Neural progenitor cell (in vitro differentiated cells): ENCODE measurements around the gene TBC1D14. TPM values are rescaled to one million over a fixed set of nuclear protein-coding genes. Genes with fewer than 3 reads are reported as not detected.

Source experiments
- DNase-seq: peaks from one replicate; pipeline ENCODE4 v3.0.0-alpha.2; 2016; ENCODE audit warnings: low spot score
- H2AFZ ChIP-seq: fragments of 200-600 bp; sonication (generic); replicated peaks from 2 replicates; pipeline ENCODE4 v1.6.1; 2016; ENCODE audit warnings: antibody characterized with exemption
- H3F3A ChIP-seq: fragments of 200-600 bp; sonication (generic); 2 replicates; pipeline ENCODE4 v1.6.1; 2016; ENCODE audit warnings: antibody characterized with exemption, low read depth
- H3K27ac ChIP-seq: fragments of 200-600 bp; sonication (generic); 2 replicates; pipeline ENCODE4 v1.5.1; 2016; ENCODE audit warnings: mild to moderate bottlenecking
- H3K27me3 ChIP-seq: fragments of 200-600 bp; sonication (generic); 2 replicates; pipeline ENCODE4 v1.6.1; 2016; ENCODE audit warnings: mild to moderate bottlenecking, moderate library complexity
- H3K36me3 ChIP-seq: fragments of 200-600 bp; sonication (generic); 2 replicates; pipeline ENCODE4 v1.5.1; 2016
- H3K4me1 ChIP-seq: fragments of 200-600 bp; sonication (generic); 2 replicates; pipeline ENCODE4 v1.6.1; 2016; ENCODE audit warnings: mixed run types
- H3K4me2 ChIP-seq: fragments of 200-600 bp; sonication (generic); 2 replicates; pipeline ENCODE4 v1.6.1; 2016
- H3K4me3 ChIP-seq: fragments of 200-600 bp; sonication (generic); 2 replicates; pipeline ENCODE4 v1.5.1; 2016
- H3K79me2 ChIP-seq: fragments of 200-600 bp; sonication (generic); 2 replicates; pipeline ENCODE4 v1.6.1; 2016; ENCODE audit warnings: low read depth
- H3K9ac ChIP-seq: fragments of 200-600 bp; sonication (generic); 2 replicates; pipeline ENCODE4 v1.6.1; 2016
- H3K9me3 ChIP-seq: fragments of 200-600 bp; sonication (generic); 2 replicates; pipeline ENCODE4 v1.5.1; 2016; ENCODE audit warnings: low read depth
- H4K20me1 ChIP-seq: fragments of 200-600 bp; sonication (generic); 2 replicates; pipeline ENCODE4 v1.6.1; 2016; ENCODE audit warnings: low read depth
- H3K27ac Mint-ChIP-seq: 3 replicates; pipeline ENCODE4 v1.8.0; 2021; ENCODE audit warnings: mixed read lengths
- H3K27me3 Mint-ChIP-seq: 2 replicates; pipeline ENCODE4 v1.8.0; 2022; ENCODE audit warnings: low read depth, mild to moderate bottlenecking, inconsistent platforms, moderate library complexity, mixed read lengths; ENCODE audit not compliant: insufficient read depth
- H3K36me3 Mint-ChIP-seq: 3 replicates; pipeline ENCODE4 v1.8.0; 2021; ENCODE audit warnings: mixed read lengths
- H3K4me1 Mint-ChIP-seq: 3 replicates; pipeline ENCODE4 v1.8.0; 2021; ENCODE audit warnings: mixed read lengths
- H3K4me3 Mint-ChIP-seq: 3 replicates; pipeline ENCODE4 v1.8.0; 2021; ENCODE audit warnings: mild to moderate bottlenecking, moderate library complexity, mixed read lengths
- H3K9me3 Mint-ChIP-seq: 3 replicates; pipeline ENCODE4 v1.8.0; 2020; ENCODE audit warnings: mixed read lengths
- EZH2 ChIP-seq: fragments of 200-600 bp; sonication (generic); IDR thresholded peaks from 2 replicates; pipeline ENCODE4 v1.6.1; 2017; ENCODE audit warnings: antibody characterized with exemption, mild to moderate bottlenecking, moderate library complexity
- EZH2phosphoT487 ChIP-seq: fragments of 200-600 bp; sonication (generic); IDR thresholded peaks from 2 replicates; pipeline ENCODE4 v1.6.1; 2017; ENCODE audit warnings: antibody characterized with exemption
- total RNA-seq: library from RNA; depleted of rRNA; stranded (reverse); fragments of >200 nt; gene quantifications from 2 replicates; pipeline ENCODE4 v1.2.3, GENCODE V29; 2015; ENCODE audit warnings: low replicate concordance
- TF ChIP-seq, protein P1 (sequence below): fragments of 200-600 bp; sonication (generic); IDR thresholded peaks from 2 replicates; pipeline ENCODE4 v1.5.1; 2017; ENCODE audit warnings: antibody characterized with exemption, mild to moderate bottlenecking

The TBC1D14 gene
- total RNA-seq, 1 donor from 2014 or later: 47.9 TPM

- H2AFZ ChIP-seq: no peak overlapping the region
- Mint-ChIP-seq H3K27me3 (peaks cover 3% of the 10 kb centered on the region), H3K27ac (no peak overlapping the region), H3K4me3 (no peak overlapping the region), H3K36me3 (peaks cover 30% of the 10 kb centered on the region), H3K9me3 (no peaks in the 10 kb centered on the region), H3K4me1 (peaks cover 2% of the 10 kb centered on the region)
- H4K20me1 ChIP-seq: peaks cover 12% of the 10 kb centered on the region
- no peak overlapping the region for H3K27ac ChIP-seq
- TF ChIP-seq EZH2phosphoT487 (no peak), EZH2 (no peak)
- TF ChIP-seq, protein P1, sequence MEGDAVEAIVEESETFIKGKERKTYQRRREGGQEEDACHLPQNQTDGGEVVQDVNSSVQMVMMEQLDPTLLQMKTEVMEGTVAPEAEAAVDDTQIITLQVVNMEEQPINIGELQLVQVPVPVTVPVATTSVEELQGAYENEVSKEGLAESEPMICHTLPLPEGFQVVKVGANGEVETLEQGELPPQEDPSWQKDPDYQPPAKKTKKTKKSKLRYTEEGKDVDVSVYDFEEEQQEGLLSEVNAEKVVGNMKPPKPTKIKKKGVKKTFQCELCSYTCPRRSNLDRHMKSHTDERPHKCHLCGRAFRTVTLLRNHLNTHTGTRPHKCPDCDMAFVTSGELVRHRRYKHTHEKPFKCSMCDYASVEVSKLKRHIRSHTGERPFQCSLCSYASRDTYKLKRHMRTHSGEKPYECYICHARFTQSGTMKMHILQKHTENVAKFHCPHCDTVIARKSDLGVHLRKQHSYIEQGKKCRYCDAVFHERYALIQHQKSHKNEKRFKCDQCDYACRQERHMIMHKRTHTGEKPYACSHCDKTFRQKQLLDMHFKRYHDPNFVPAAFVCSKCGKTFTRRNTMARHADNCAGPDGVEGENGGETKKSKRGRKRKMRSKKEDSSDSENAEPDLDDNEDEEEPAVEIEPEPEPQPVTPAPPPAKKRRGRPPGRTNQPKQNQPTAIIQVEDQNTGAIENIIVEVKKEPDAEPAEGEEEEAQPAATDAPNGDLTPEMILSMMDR: no peak
- H3K27me3 ChIP-seq: no peaks in the 10 kb centered on the region
- H3K36me3 ChIP-seq: peaks cover 6% of the 10 kb centered on the region
- H3K79me2 ChIP-seq: peaks cover 21% of the 10 kb centered on the region
- no peaks in the 10 kb centered on the region for H3F3A ChIP-seq
- DNase-seq: no peak
- no peaks in the 10 kb centered on the region for H3K9me3 ChIP-seq
- H3K9ac ChIP-seq: no peak overlapping the region
- H3K4me2 ChIP-seq: no peak overlapping the region
- H3K4me3 ChIP-seq: no peak overlapping the region
- H3K4me1 ChIP-seq: no peaks in the 10 kb centered on the region
Observed at GRCh38 chr4:7060346-7061150, 150.9 kb downstream of the TBC1D14 start.

- no peaks in the 10 kb centered on the region for H3K9me3 ChIP-seq
- peaks cover 33% of the 10 kb centered on the region for H3K79me2 ChIP-seq
- peaks cover 6% of the 10 kb centered on the region for H3K36me3 ChIP-seq
- peaks cover 4% of the 10 kb centered on the region for H3K4me1 ChIP-seq
- peaks cover 22% of the 10 kb centered on the region for H4K20me1 ChIP-seq
- H3K4me3 ChIP-seq: no peak overlapping the region
- Mint-ChIP-seq H3K27me3 (peaks cover 2% of the 10 kb centered on the region), H3K4me3 (no peak overlapping the region), H3K36me3 (peaks cover 26% of the 10 kb centered on the region), H3K27ac (no peak overlapping the region), H3K9me3 (no peaks in the 10 kb centered on the region), H3K4me1 (peaks cover 8% of the 10 kb centered on the region)
- no peak overlapping the region for H2AFZ ChIP-seq
- H3F3A ChIP-seq: no peaks in the 10 kb centered on the region
- H3K4me2 ChIP-seq: no peak overlapping the region
- no peak for DNase-seq
- H3K27me3 ChIP-seq: no peaks in the 10 kb centered on the region
- no peak overlapping the region for H3K27ac ChIP-seq
- no peak overlapping the region for H3K9ac ChIP-seq
- TF ChIP-seq, protein P1: no peak
- TF ChIP-seq EZH2: no peak
- no peak for TF ChIP-seq EZH2phosphoT487
Observed at GRCh38 chr4:7061815-7062214, 152.2 kb downstream of the TBC1D14 start.

DNA sequence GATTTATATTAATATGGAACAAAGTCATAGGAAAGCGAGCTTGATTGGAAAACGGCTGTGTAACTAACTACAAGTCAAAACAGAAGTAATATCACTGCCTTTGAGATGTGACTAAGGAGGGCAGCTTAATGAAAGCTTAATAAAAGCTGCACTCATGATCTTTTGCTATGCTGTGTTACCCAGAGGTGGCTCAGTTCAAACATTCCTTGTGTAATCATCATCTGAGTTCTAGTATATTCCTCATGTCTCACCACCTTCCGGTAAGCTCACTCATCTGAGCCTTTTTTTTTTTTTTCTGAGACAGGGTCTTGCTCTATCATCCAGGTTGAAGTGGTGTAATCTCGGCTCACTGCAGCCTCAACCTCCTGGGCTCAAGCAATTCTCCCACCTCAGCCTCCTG is 153.2 kb downstream of the TBC1D14 start:
- no peak overlapping the region for H3K9ac ChIP-seq
- H4K20me1 ChIP-seq: peaks cover 28% of the 10 kb centered on the region
- H3K4me3 ChIP-seq: no peak overlapping the region
- peaks cover 2% of the 10 kb centered on the region for H3K27me3 Mint-ChIP-seq
- no peak overlapping the region for H3K27ac ChIP-seq
- H2AFZ ChIP-seq: no peak overlapping the region
- H3K9me3 Mint-ChIP-seq: no peaks in the 10 kb centered on the region
- H3K4me1 Mint-ChIP-seq: peaks cover 13% of the 10 kb centered on the region
- peaks cover 6% of the 10 kb centered on the region for H3K36me3 ChIP-seq
- H3K9me3 ChIP-seq: no peaks in the 10 kb centered on the region
- H3K4me3 Mint-ChIP-seq: no peak overlapping the region
- DNase-seq: no peak
- H3K27me3 ChIP-seq: no peaks in the 10 kb centered on the region
- peaks cover 10% of the 10 kb centered on the region for H3K4me1 ChIP-seq
- TF ChIP-seq, protein P1: no peak
- no peak for TF ChIP-seq EZH2
- TF ChIP-seq EZH2phosphoT487: no peak
- H3K27ac Mint-ChIP-seq: no peak overlapping the region
- no peaks in the 10 kb centered on the region for H3F3A ChIP-seq
- peaks cover 23% of the 10 kb centered on the region for H3K36me3 Mint-ChIP-seq
- no peak overlapping the region for H3K4me2 ChIP-seq
- H3K79me2 ChIP-seq: peaks cover 42% of the 10 kb centered on the region
